Esophagus squamous epithelium (tissue), 4 donors: ENCODE results near the gene TBP.

Source experiments
- CTCF ChIP-seq, 6 experiments: fragments of 450-650 bp in 4 of 6; fragments of 200-600 bp in 2 of 6; sonication (generic) in 2 of 6; IDR thresholded peaks; one replicate each; pipeline ENCODE4 v1.5.1; 2016 to 2019; ENCODE audit warnings: antibody characterized with exemption in 6 of 6, mild to moderate bottlenecking in 4 of 6, moderate library complexity in 4 of 6
- POLR2A ChIP-seq, 4 donors: fragments of 450-650 bp; IDR thresholded peaks; one replicate each; pipeline ENCODE4 v1.6.1; 2017; ENCODE audit warnings: antibody characterized with exemption in 4 of 4, mild to moderate bottlenecking in 4 of 4, moderate library complexity in 3 of 4

- peak in 3 of 4 donors; percentile 75 to 95 (median 82) for TF ChIP-seq POLR2A (IDR thresholded peaks at IDR 0.05)
- peak in 2 of 6 experiments; percentile 3 to 7 for TF ChIP-seq CTCF (IDR thresholded peaks at IDR 0.05)
These were observed 1.2 kb upstream of the TBP start, which contains the start of gene PSMB1 for GRCh38 chr6:170552765-170553533.
